IMR-90 (cell line): ENCODE results near the gene RASD2. TPM values are rescaled to one million over a fixed set of nuclear protein-coding genes. Genes with fewer than 3 reads are reported as not detected.

Source experiments
- ATAC-seq: fragments of 200-7000 bp; cut with Tn5 transposase; 2 replicates; pipeline ENCODE4 v1.9.1; 2020; ENCODE audit warnings: low read depth, mild to moderate bottlenecking, moderate library complexity
- BruUV-seq: library from RNA; stranded (reverse); fragments of 400-500 nt; replicated peaks from 2 replicates; lab custom pipeline; 2021; lab: Mats Ljungman, UMichigan
- CTCF ChIA-PET: fragments of 300-600 bp; formaldehyde crosslinking; extraction: SDS; loops from one replicate; lab custom pipeline; 2021; ENCODE audit warnings: antibody characterized with exemption; lab: Yijun Ruan, JAX
- POLR2A ChIA-PET: fragments of 300-600 bp; sonication (Branson Sonifier 250); formaldehyde crosslinking; loops from one replicate; lab custom pipeline; 2022; ENCODE audit warnings: antibody characterized with exemption; ENCODE audit not compliant: unreplicated experiment; lab: Charles Lee
- DNase-seq: peaks from one replicate; pipeline ENCODE4 v3.0.0; 2013
- H2AFZ ChIP-seq: replicated peaks from 2 replicates; pipeline ENCODE3; 2013; ENCODE audit warnings: low read length, mild to moderate bottlenecking; ENCODE audit not compliant: poor library complexity
- H2AK5ac ChIP-seq: 2 replicates; pipeline ENCODE4 v1.6.1; 2013; ENCODE audit warnings: low read depth, low read length, inconsistent platforms
- H2AK9ac ChIP-seq: replicated peaks from 2 replicates; pipeline ENCODE3; 2013; ENCODE audit warnings: mild to moderate bottlenecking, low read depth, low read length, moderate library complexity; ENCODE audit not compliant: poor library complexity
- H2BK120ac ChIP-seq: 2 replicates; pipeline ENCODE4 v1.6.1; 2013; ENCODE audit warnings: low read depth, low read length, inconsistent platforms
- H2BK15ac ChIP-seq: 3 replicates; pipeline ENCODE4 v1.6.1; 2013; ENCODE audit warnings: low read depth, low read length, inconsistent platforms
- H2BK20ac ChIP-seq: 2 replicates; pipeline ENCODE4 v1.6.1; 2013; ENCODE audit warnings: low read depth, mild to moderate bottlenecking, inconsistent platforms, low read length, moderate library complexity
- H2BK5ac ChIP-seq: 2 replicates; pipeline ENCODE4 v1.6.1; 2013; ENCODE audit warnings: mild to moderate bottlenecking, low read depth, low read length, inconsistent platforms; ENCODE audit not compliant: poor library complexity, severe bottlenecking
- H3K14ac ChIP-seq: replicated peaks from 2 replicates; pipeline ENCODE4 v1.6.1; 2013; ENCODE audit warnings: low read depth, low read length, inconsistent platforms
- H3K18ac ChIP-seq: 2 replicates; pipeline ENCODE4 v1.6.1; 2013; ENCODE audit warnings: low read depth, low read length, control low read depth
- H3K23ac ChIP-seq: 2 replicates; pipeline ENCODE4 v1.6.1; 2013; ENCODE audit warnings: low read depth, low read length, inconsistent platforms
- H3K27ac ChIP-seq: 2 replicates; pipeline ENCODE4 v1.5.1; 2013; ENCODE audit warnings: mild to moderate bottlenecking, control low read depth, low read length; ENCODE audit not compliant: insufficient read depth
- H3K27me3 ChIP-seq: 2 replicates; pipeline ENCODE4 v1.6.1; 2013; ENCODE audit warnings: low read length; ENCODE audit not compliant: control insufficient read depth, insufficient read depth
- H3K36me3 ChIP-seq: 2 replicates; pipeline ENCODE4 v1.6.1; 2013; ENCODE audit warnings: low read length, mixed read lengths; ENCODE audit not compliant: control insufficient read depth, insufficient read depth
- H3K4ac ChIP-seq: 2 replicates; pipeline ENCODE4 v1.6.1; 2013; ENCODE audit warnings: low read depth, low read length, inconsistent platforms
- H3K4me1 ChIP-seq: 2 replicates; pipeline ENCODE4 v1.6.1; 2013; ENCODE audit warnings: low read length, mixed read lengths; ENCODE audit not compliant: control insufficient read depth, insufficient read depth
- H3K4me2 ChIP-seq: 2 replicates; pipeline ENCODE4 v1.6.1; 2013; ENCODE audit warnings: low read depth, mild to moderate bottlenecking, control low read depth, low read length, moderate library complexity
- H3K4me3 ChIP-seq: 2 replicates; pipeline ENCODE4 v1.5.1; 2013; ENCODE audit warnings: low read depth, mild to moderate bottlenecking, control low read depth, low read length, moderate library complexity; ENCODE audit not compliant: insufficient read depth
- H3K56ac ChIP-seq: 2 replicates; pipeline ENCODE4 v1.6.1; 2013; ENCODE audit warnings: low read length, inconsistent platforms; ENCODE audit not compliant: insufficient read depth; ENCODE audit errors: extremely low read depth
- H3K79me1 ChIP-seq, 2 experiments: 2 replicates each; pipeline ENCODE4 v1.6.1; 2013; ENCODE audit warnings: low read length in 2 of 2, inconsistent platforms in 1 of 2, low read depth in 1 of 2
- H3K9ac ChIP-seq: 2 replicates; pipeline ENCODE4 v1.6.1; 2013; ENCODE audit warnings: low read depth, low read length, control low read depth
- H3K9me1 ChIP-seq: 2 replicates; pipeline ENCODE4 v1.6.1; 2013; ENCODE audit warnings: low read length, inconsistent platforms; ENCODE audit not compliant: insufficient read depth
- H3K9me3 ChIP-seq: 2 replicates; pipeline ENCODE4 v1.6.1; 2013; ENCODE audit warnings: low read length; ENCODE audit not compliant: control insufficient read depth, insufficient read depth
- H4K20me1 ChIP-seq: 2 replicates; pipeline ENCODE4 v1.6.1; 2013; ENCODE audit warnings: low read length, inconsistent platforms; ENCODE audit not compliant: insufficient read depth
- H4K5ac ChIP-seq: 2 replicates; pipeline ENCODE4 v1.6.1; 2013; ENCODE audit warnings: mild to moderate bottlenecking, low read depth, low read length, control low read depth
- H4K8ac ChIP-seq, 2 experiments: 2 replicates each; pipeline ENCODE4 v1.6.1; 2013; ENCODE audit warnings: low read depth in 2 of 2, low read length in 2 of 2, control low read depth in 1 of 2, inconsistent platforms in 1 of 2
- H4K91ac ChIP-seq: 2 replicates; pipeline ENCODE4 v1.6.1; 2013; ENCODE audit warnings: low read depth, low read length, inconsistent platforms; ENCODE audit not compliant: insufficient read depth
- NFE2L2 ChIP-seq: fragments of 150-350 bp; IDR thresholded peaks from 2 replicates; pipeline ENCODE4 v1.6.1; 2016; ENCODE audit warnings: low read depth, mild to moderate bottlenecking, low read length
- RAD21 ChIP-seq: IDR thresholded peaks from 2 replicates; pipeline ENCODE4 v1.6.1; 2012; ENCODE audit warnings: low read length, improper control_type of control experiment
- WGBS, 2 experiments: methylation state at CpG; one replicate each; pipeline versions ENCODE4 v1.1.5 to v1.1.7; 2013; ENCODE audit warnings: missing lambda C conversion rate in 2 of 2; ENCODE audit not compliant: insufficient read length in 1 of 2; ENCODE audit errors: extremely low coverage in 2 of 2; 5-methylcytosine and 5-hydroxymethylcytosine counted together
- dilution Hi-C: fragments of 300-500 bp; cut with HindIII; formaldehyde crosslinking; loops from one replicate; pipeline ENCODE4 v1.14.3; 2018; ENCODE audit warnings: low sequenced_read_pairs; ENCODE audit not compliant: unreplicated experiment
- in situ Hi-C: fragments of 300-500 bp; cut with MboI; formaldehyde crosslinking; loops from 3 replicates; pipeline ENCODE4 v1.14.3; 2019; ENCODE audit warnings: low sequenced_read_pairs, inconsistent platforms, mixed read lengths
- intact Hi-C: fragments of 100-400 bp; cut with micrococcal nuclease; formaldehyde crosslinking; loops from 2 replicates; pipeline ENCODE4 v1.10.0; 2022
- polyA plus RNA-seq, 3 experiments: library from polyadenylated mRNA; depleted of rRNA; stranded (reverse); fragments of >200 nt; gene quantifications; 2 replicates each; pipeline ENCODE4 v1.2.3, GENCODE V29; 2012; ENCODE audit warnings: low replicate concordance in 1 of 3
- total RNA-seq: library from RNA; depleted of rRNA; stranded (reverse); fragments of >200 nt; gene quantifications from 2 replicates; pipeline ENCODE4 v1.2.3, GENCODE V29; 2012

Gene RASD2
- total and polyA plus RNA-seq, 2 of the 4 experiments (the other 2 are of a cell fraction), result under 0.01 to 0.32 TPM

- no peak overlapping the region for H2BK15ac ChIP-seq
- no peak overlapping the region for H4K8ac ChIP-seq
- WGBS, 2 experiments, result 60% methylated on average over 1 of the region's 14 CpGs; no CpG with 5 or more reads in 1 of the 2 experiments
- H3K4ac ChIP-seq, result no peak overlapping the region
- no peak overlapping the region for H2BK5ac ChIP-seq
- H2BK20ac ChIP-seq, result no peak overlapping the region
- no peak overlapping the region for H3K27ac ChIP-seq
- peaks cover 39% of the 10 kb centered on the region for H3K27me3 ChIP-seq
- no peak overlapping the region for H2BK120ac ChIP-seq
- intact Hi-C loops (no loop called here), dilution Hi-C loops (no loop called here), in situ Hi-C loops (no loop called here)
- no peak overlapping the region for H2AK9ac ChIP-seq
- H4K20me1 ChIP-seq, result no peaks in the 10 kb centered on the region
- H3K9me1 ChIP-seq, result no peaks in the 10 kb centered on the region
- CTCF ChIA-PET, result no interaction called here
- H2AK5ac ChIP-seq, result no peak overlapping the region
- no peak overlapping the region for H3K23ac ChIP-seq
- H3K4me1 ChIP-seq, result peaks cover 3% of the 10 kb centered on the region; the same call in 1 of the 2 replicates
- H4K91ac ChIP-seq, result no peak overlapping the region
- peak; percentile 35 for DNase-seq
- peak overlapping the region; percentile 21 for H2AFZ ChIP-seq
- H3K4me2 ChIP-seq, result peak overlapping the region; percentile 48; the same call in 1 of the 2 replicates
- H3K18ac ChIP-seq, result no peak overlapping the region
- no peak for TF ChIP-seq RAD21
- no peak for TF ChIP-seq NFE2L2
- H3K9me3 ChIP-seq, result no peaks in the 10 kb centered on the region
- H3K36me3 ChIP-seq, result no peaks in the 10 kb centered on the region
- no peak overlapping the region for H3K14ac ChIP-seq
- peak; percentile 91 for ATAC-seq
- no peak overlapping the region for H3K56ac ChIP-seq
- no TSS peak for BruUV-seq
- H4K5ac ChIP-seq, result no peak overlapping the region
- POLR2A ChIA-PET, result no interaction called here
- H3K79me1 ChIP-seq, result no peaks in the 10 kb centered on the region
- H3K4me3 ChIP-seq, result no peak overlapping the region
- no peak overlapping the region for H3K9ac ChIP-seq
These were observed 42.4 kb upstream of the RASD2 start for GRCh38 chr22:35498026-35498800.
